Measurements from ENCODE around the gene PPL.
"Not testable (repeated sequence)": the region's sequence is repeated elsewhere in the genome, so short reads cannot be mapped to it uniquely, and the experiment has no call there.

The PPL gene

DNA sequence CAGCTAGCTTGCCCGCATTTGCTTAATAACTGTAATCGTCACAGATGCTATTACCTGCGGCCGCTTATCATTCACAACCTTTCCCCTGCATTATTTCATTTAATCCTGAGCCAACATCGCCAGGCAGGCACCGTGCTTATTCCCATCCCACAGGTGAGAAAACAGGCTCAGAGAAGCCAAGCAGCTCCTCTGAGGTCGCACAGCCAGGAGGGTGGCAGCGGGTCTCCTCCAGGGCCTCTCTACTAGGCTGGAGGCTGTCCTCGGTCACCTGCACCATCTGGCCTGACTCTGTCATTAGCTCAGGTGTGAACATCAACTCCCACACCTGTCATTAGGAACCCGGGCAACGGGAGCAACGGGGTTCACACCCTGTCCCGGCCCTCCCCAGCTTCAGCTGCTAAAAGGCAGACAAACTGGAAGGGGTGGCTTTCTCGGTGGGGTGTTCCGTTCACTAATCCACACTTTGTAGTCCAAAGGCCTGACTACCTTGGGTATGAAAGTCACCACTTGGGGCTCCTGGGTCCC, 3.0 kb downstream of the PPL start:
- no peak for DNase-seq

DNA sequence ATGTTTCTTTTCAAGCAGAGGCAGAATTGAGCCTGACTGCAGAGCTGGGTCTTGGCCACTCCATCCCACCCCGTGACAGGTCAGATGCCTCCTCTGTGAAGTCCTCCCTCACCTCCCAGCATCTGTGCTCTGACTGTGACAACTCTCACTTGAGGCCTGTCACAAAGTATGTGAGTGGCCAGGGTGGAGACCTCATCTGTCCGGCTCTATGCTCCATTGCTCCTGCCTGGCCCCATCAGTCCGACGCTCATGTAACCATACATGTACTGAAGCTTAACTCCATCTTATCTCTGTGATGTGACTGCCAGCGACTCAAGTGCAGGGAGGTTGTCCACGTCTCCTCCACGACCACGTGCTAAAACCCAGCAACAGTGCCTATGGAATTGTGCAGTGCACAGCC, 3.5 kb downstream of the PPL start:
- no peak for DNase-seq

DNA sequence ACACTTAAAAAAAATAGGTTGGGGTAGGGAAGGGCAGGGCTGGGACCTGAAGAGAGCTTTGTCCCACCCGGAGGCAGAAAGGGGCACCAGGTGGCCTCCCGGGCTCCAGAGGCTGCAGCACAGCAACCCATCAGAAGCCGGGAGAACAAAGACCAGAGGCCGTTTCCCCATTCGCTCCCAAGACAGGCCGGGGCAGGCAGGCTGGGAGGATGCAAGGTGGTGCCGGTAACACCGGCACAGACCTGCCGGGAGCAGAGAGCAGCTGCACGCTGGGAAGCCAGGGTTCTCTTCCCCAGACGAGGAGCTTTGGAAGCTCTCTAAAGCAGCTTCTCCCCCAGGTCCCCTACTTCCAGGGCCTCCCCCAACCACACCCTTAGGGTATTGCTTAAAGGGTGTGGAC, 5.6 kb downstream of the PPL start:
- DNase-seq: no peak

DNA sequence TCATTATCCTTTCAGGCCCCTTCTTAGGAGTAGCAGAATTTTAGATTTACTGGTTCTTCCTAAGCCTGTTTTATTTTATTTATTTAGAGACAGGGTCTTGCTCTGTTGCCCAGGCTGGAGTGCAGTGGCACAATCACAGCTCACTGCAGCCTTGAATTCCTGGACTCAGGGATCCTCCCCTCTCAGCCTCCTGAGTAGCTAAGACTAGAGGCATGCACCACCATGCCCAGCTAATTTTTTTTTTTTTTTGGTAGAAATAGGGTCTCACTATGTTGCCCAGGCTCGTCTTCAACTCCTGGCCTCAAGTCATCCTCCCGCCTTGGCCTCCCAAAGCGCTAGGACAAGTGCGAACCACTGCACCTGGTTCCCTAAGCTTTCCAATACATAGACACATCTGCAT, 7.3 kb downstream of the PPL start:
- DNase-seq: not testable (repeated sequence)

DNA sequence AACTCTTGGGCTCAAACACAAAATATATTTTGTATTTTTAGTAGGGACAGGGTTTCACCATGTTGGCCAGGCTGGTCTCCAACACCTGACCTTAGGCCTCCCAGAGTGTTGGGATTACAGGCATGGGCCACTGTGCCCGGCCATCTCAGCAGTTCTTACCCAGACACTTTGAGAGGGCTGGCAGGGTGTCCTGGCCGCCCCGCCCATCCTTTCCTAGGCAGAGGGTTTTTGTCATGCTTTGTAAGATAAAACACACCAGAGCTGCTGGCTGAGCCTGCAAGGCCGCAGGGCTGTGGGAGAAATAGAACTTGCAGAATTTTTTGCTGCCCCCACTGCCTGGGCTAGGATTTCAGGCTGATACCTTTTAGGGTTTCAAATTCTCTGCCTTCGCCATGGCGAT, 8.7 kb downstream of the PPL start:
- no peak for DNase-seq

DNA sequence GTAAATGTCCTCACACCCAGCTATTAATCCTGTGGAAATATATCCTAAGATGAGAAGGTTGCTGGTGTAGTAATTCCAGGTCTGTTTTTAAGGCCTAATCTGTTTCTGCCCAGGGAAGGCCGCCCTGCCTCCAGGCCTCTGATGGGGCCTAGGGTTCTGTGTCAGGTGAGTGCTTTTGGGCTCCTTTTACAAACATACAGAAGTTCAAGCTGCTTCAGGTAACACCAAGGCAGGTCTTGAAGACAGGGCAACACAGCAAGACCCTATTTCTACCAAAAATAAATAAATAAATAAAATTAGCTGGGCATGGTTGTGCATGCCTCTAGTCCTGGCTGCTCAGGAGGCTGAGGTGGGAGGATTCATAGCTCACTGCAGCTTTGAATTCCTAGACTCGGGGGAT, 9.3 kb downstream of the PPL start:
- no peak for DNase-seq

DNA sequence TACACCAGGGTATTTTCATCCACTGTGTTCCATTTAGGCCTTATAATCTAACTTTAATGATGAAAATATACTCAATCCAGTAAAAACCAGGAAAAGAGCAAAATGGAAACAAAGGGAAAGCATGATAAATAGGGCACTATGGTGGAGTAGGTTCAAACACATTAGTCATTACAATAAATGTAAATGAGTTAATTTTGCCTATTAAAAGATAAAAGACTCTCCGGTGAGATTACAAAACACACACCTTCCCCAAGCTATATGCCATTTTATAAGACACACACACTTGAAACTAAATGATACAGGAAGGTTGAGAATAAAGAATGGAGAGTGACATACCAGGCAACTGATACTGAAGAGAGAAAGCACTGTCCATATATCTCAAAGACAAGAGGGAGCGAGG, 10.0 kb downstream of the PPL start:
- DNase-seq: no peak

DNA sequence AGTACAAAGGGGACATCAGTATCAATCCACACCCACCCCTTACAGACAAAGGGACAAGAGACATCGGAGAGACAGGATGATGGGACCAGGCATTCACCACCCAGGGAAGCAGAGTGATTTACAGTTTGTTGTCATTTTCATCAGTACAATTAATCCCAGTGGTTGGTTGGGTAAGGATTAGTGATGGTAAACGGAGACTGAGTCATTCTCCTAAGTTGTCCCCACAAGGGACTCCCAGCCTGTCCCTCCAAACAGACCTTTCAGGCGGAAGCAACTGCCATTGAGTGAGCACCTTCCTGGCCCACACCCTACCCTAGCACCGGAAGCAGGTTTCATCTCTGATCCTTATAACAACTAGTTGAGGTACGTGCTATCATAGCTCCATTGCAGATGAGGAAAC, 11.2 kb downstream of the PPL start:
- DNase-seq: no peak

DNA sequence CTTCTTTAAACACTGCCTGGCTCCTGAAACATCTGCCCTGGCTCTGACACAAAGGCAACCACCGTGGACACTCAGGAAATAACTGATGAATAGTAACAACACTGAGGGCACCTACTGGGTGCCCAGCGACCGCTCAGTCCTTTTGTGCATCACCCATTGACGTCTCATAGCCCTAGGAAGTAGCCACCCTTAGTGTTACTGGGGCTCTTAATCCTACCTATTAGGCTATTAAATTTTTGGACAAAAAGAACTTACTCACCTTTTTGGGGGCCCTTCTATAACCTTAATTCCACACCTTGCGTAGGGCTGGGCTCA, 11.7 kb downstream of the PPL start:
- no peak for DNase-seq

DNA sequence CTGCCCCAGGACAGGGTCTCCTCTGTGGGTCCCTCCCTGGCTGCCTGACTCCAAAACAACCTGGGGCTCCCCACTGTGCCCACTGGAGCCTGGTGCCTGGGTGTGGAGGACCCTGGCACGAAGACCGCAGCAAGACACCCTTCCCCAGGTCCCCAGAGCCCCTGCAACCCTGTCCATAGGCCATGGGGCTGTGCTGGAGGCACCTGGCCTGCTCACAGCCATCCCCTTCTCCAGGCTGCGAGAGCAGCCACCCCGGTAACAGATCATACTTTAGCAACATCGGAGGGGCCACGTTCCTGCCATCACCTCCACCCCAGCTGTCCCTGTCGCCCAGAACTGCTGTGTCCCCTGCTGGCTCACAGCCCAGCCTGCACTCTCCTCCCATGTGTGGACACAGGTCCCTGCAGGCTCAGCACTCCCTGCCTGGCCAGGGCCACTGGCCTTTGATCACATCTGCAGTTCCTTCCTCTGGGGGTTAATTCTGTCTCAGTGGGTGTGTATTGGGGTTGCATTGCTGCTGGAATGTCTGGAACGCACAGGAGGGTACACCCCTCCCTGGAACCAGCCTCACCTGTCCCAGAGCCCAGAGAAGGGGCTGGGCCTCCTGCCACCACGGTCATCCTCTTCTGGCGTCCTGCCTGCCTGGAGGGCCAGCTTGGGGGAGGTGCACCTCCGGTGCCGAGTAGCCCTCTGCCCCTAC, 12.2 kb downstream of the PPL start:
- no peak for DNase-seq

DNA sequence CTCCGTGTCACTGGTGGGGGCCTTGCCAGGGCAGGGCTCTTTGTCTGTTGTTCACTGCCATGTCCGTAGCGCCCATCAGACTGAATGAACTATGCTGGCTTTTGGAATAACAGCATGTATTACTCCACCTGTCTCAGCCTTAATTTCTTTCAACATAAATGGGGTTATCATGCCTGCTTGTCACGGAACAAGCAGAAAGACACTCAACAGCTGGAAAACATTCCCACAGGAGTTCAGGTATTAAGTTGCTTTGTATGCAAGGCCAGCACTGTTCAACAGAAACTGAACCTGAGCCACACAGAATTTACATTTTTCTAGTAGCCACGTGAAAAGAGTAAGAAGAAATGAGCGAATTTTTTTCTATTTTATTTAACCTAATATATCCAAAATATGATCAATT, 13.1 kb downstream of the PPL start:
- no peak for DNase-seq

DNA sequence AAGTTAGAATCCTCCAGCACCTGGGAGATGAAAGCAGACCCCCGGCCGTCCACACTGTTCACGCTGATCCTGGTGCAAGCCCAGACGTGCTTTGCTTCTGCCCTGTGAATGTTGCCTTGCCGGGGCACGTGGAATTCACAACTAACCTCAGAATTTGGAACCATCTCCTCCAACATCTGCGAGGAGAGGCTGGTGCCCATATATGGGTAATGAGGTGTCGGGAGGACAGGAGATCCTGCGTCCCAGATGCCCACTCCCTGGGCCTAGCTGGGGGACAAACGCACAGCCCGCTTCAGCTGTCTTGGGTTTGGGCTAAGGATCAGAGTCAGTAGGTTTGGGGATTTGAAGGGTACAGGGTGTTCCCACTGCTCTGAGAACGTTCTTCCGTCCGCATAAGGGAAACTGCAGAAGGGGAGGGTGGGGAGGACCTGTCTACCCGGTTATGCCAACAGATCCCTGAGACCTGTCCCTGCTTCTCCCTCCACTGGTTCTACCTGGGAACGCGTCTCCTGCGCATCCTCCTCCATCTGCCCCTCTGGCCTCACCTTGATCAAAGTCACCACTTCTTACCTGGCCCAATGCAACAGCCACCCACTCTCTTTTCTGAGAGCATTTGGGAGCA, 14.1 kb downstream of the PPL start:
- no peak for DNase-seq

DNA sequence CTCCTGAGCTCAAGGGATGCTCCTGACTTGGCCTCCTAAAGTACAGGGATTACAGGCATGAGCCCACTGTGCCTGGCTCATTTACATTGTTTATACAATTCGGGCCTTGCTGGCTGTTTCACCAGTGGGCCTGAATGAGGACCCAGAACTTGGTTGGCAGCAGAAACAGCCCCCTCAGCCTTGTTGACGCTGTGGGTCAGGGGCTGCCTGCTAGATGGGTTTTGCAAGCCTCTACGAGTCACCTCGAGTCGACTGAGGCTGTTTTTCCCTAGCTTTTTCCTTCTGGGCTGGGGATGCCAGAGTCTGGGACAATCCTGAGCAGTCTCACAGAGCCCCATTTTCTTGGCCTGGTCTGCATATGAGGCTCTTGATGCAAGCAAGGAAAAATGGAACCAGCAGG, 16.1 kb downstream of the PPL start:
- no peak for DNase-seq

DNA sequence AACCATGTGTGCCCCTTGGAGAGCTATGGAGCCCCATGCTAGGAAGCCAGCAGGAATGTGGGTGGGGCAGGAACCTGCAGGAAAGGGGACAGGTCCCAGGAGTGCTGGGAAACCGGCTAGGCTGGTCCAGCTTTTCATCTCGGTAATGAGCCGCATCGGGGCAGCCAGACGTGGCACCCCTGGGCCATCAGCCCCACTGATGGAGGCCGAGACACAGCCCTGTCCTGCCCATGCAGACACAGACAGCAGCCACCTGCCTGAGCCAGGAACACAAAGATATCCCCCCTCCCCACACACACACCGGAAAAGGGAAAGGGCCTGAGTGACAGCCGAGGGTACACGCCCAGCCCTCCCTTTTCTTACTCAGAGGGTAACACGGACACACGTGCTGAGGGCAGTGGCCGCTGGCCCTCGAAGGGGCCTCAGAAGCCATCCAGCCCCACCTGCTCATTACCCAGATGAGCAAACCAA, 18.1 kb downstream of the PPL start:
- no peak for DNase-seq

DNA sequence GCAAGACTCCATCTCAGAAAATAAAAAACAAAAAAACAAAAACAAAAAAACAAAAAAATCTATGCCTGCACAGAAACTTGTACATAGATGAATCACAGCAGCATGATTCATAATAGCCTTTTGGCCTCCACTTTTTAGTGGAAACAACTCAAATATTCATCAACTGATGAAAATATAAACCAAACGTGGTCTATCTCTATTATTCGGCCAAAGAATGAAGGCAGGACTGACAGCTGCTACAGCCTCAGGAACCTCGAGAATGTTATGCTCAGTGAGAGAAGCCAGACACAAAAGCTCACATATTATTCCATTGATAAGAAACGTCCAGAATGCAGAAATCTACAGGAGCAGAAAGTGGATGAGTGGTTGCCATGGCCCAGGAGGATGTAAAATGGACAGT, 19.8 kb downstream of the PPL start:
- DNase-seq: no peak

DNA sequence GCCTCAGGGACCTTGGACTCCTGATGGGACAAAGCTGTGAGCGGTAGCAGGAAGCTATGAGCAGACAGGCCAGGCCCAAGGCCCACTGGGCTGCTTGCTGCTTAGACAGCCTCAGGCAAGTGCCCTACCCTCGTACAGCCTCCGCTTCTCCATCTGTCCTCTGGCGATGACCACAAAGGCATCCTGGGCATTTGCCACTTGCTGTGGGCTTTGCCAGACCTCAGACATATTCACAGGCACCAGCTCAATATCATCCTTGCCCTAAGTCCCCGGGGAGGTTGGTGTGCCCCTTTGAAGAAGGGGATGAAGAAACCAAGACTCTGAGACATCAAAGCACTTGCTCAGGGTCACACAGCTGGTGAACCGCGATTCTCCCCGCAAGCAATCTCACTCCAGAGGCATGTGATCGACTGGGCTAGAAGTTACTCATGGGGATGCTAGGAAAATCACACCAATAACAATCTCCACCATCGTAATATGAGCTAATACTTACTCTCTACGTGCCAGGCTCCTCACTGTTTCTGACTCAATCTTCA, 21.7 kb downstream of the PPL start:
- no peak for DNase-seq

DNA sequence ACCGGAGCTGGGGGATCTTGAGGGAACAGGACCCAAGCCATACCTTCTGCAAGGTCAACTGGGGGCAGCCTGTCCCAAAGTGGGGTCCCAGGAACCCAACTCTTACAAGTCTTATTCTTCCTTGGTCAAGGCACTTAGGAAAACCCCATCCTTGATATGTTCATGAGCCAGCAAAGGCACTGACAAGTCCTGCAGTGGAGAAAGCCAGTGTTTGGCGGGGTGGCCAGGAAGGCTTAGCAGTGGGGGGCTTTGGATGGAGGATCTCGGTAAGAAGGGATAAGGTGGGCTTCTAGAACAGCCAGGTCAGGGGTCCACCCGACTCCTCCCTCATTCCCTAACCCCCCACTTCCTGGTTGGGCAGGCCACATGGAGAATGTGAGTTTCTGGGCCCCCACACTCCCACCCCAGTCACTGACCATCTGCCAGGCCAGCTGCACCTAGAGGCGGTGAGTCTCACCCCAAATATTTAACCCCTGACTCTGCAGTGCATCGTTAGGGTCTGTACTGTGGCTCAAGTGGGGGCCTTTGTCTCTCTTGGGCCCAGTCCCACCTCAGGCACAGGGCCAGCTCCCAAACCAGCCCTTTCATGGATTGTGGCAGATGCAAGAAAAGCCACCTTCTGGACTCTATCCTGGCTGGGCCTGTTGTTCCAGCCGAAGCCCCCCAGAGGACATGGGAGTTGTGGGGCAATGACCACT, 22.3 kb downstream of the PPL start:
- DNase-seq: no peak

DNA sequence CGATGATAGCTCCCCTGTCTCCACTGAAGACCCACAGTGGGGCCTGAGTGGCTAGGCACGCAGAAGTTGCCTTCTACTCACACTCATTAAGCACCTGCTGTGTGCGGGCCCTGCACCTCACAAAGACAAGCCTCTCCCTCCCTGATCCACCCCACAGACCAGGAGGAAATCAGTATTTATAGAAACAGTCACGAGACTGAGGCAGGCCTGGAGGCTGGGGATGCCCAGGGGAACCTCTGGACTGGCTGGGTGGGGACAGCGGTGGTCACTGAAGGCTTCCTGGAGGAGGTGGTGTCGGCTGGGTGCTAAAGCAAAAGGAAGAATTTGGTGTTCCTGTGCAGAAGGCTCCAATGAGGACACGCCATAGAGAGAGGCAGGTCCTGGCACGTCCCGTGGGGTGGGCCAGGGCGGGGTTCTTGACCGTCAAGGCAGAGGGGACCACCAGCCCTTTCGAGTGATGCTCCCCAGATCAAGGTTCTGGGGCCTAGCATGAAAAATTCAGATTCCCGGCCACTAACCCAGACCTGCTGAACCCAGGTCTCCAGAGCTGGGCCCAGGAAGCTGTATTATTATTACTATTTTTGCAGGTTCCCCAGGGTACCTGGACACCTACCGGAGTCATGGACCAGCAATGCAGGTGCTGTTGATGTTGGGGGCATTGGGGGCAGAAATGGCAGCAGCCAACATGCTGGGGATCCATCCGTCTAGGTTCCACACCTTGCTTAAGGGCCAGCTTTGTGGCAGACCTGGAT, 23.0 kb downstream of the PPL start:
- no peak for DNase-seq

DNA sequence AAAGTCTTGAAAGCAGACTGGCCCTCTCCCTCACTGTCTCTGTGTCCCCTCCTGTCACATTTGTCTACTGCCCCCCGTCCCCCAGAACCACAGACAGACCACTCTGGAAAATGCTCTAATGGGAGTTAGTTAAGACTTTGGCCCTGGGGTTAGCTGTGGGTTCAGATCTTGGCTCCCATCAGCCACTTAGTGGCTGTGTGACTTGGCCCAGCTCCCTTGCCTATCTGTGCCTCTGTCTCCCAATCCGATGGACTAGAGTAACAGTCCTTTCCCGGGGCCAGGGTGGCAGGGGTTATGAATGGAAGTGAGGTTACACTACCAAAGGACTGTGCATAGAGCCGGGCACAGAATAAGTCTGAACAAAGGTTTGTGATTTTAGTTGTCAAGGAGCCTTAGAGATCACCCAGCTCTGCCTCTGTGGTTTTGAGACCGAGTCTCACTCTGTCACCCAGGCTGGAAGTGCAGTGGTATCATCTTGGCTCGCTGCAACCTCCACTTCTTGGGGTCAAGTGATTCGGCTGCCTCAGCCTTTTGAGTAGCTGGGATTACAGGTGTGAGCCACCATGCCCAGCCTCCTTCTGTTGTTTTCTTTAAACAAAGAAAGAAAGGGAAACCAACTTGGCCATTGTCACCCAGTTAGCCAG, 23.7 kb downstream of the PPL start:
- no peak for DNase-seq

DNA sequence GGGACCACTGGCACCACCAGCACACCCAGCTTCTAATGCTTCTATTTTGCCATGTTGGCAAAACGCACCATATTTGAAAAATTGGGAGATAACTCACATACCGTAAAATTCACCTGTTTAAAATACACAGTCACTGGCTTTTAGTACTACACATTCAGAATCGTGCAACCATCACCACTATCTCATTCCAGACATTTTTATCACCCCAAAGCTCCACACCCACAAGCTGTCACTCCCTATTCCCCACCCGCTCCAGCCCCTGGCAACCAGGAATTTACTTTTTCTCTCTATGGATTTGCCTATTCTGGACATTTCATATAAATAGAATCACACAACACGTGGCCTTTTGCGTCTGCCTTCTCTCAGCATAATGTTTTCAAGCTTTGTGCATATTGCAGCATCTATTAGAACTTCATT, 25.0 kb downstream of the PPL start:
- DNase-seq: no peak

DNA sequence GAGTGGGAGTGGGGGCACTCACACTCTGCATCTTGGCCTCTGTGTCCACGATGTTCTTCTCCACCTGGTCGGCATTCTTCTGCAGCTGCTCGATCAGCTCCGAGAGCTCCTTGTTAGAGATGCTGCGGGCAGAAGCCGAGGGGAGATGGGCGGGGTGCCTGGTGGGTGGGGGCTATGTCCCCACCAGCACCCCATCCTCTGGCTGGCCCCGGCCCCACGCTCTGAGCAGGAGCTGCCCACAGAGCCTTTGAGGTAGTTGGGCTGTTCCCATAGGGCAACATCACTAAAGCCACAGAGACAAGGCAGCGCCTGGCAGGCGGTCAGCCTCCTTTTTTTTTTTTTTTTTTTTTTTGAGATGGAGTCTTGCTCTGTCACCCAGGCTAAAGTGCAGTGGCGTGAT, 26.1 kb downstream of the PPL start:
- DNase-seq: no peak

DNA sequence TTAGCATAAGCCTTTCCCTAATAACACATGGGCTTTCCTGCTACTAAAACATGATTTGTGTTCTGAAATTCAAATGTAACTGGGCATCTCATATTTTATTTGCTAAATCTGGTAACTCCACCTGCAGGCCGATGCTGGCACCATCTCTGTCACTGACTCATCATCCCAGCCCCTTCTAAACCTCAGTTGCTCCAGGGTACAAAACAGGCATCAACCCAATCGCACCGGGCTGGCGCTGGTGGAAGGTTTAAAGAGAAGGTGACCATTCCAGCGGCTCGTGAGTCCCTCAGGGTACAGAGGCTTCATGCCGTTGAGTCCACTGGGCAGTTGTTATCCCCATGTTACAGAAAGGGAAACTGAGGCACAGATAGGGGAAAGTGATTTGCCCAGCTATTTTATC, 27.1 kb downstream of the PPL start:
- DNase-seq: no peak
